Endothelial cell of umbilical vein (primary cell): Measurements from ENCODE around the gene MCF2L. TPM values are rescaled to one million over a fixed set of nuclear protein-coding genes. Genes with fewer than 3 reads are reported as not detected.

Experiments
- BruUV-seq: library from RNA; stranded (reverse); fragments of 400-500 nt; replicated peaks from 2 replicates; lab custom pipeline; 2021; lab: Mats Ljungman, UMichigan
- CTCF ChIA-PET: fragments of 300-600, 350-600 bp; sonication (Branson Sonifier 250); formaldehyde crosslinking; loops from one replicate; lab custom pipeline; 2021; ENCODE audit warnings: antibody characterized with exemption, inconsistent platforms; lab: Charles Lee
- POLR2A ChIA-PET: fragments of 300-600, 350-600 bp; sonication (Branson Sonifier 250); formaldehyde crosslinking; loops from one replicate; lab custom pipeline; 2021; ENCODE audit warnings: antibody characterized with exemption, inconsistent platforms; lab: Charles Lee
- DNase-seq: peaks from one replicate; pipeline ENCODE4 v3.0.0-alpha.2; 2011; ENCODE audit warnings: low read depth, low spot score
- FAIRE-seq: peaks from 2 replicates; lab custom pipeline; 2011; peaks lifted over from hg19 to GRCh38; lab: Jason Lieb, UNC
- H2AFZ ChIP-seq: 2 replicates; pipeline ENCODE4 v1.6.0; 2012; ENCODE audit warnings: low read depth, low read length, control low read depth, inconsistent platforms
- H3K27ac ChIP-seq: 2 replicates; pipeline ENCODE4 v1.5.1; 2011; ENCODE audit warnings: low read depth, mild to moderate bottlenecking, control low read depth, low read length, moderate library complexity; ENCODE audit not compliant: insufficient read depth
- H3K27me3 ChIP-seq, 2 experiments: 2 replicates each; pipeline versions ENCODE4 v1.6.0 to v1.6.1; 2011; ENCODE audit warnings: low read length in 2 of 2, mixed read lengths in 1 of 2; ENCODE audit not compliant: control insufficient read depth in 2 of 2, insufficient read depth in 2 of 2
- H3K36me3 ChIP-seq, 2 experiments: 2 replicates in 1 of 2; 3 replicates in 1 of 2; pipeline ENCODE4 v1.5.1; 2011; ENCODE audit warnings: low read length in 2 of 2, mild to moderate bottlenecking in 1 of 2, moderate library complexity in 1 of 2; ENCODE audit not compliant: control insufficient read depth in 2 of 2, insufficient read depth in 2 of 2; ENCODE audit errors: extremely low read depth in 1 of 2
- H3K4me1 ChIP-seq: 3 replicates; pipeline ENCODE4 v1.5.1; 2011; ENCODE audit warnings: mild to moderate bottlenecking, low read length; ENCODE audit not compliant: control insufficient read depth, insufficient read depth; ENCODE audit errors: extremely low read depth
- H3K4me2 ChIP-seq: 2 replicates; pipeline ENCODE4 v1.6.1; 2011; ENCODE audit warnings: low read length, control low read depth, mixed read lengths; ENCODE audit not compliant: insufficient read depth
- H3K4me3 ChIP-seq, 3 experiments: fragments of 200-600 bp in 1 of 3; sonication (generic), shearing (Covaris generic) in 1 of 3; replicated peaks in 1 of 3; 2 replicates each; pipeline ENCODE4 v1.5.1; 2011 to 2016; ENCODE audit warnings: control low read depth in 3 of 3, low read length in 3 of 3, mild to moderate bottlenecking in 2 of 3, inconsistent platforms in 1 of 3, low read depth in 1 of 3, moderate library complexity in 1 of 3; ENCODE audit not compliant: insufficient read depth in 1 of 3
- H3K79me2 ChIP-seq: 2 replicates; pipeline ENCODE4 v1.6.0; 2012; ENCODE audit warnings: low read length, inconsistent platforms; ENCODE audit not compliant: control insufficient read depth, insufficient read depth
- H3K9ac ChIP-seq: replicated peaks from 2 replicates; pipeline ENCODE3; 2011; ENCODE audit warnings: low read length, control low read depth; ENCODE audit not compliant: insufficient read depth; ENCODE audit errors: extremely low read depth
- H3K9me1 ChIP-seq: replicated peaks from 3 replicates; pipeline ENCODE4 v1.6.0; 2011; ENCODE audit warnings: mild to moderate bottlenecking, low read length; ENCODE audit not compliant: control insufficient read depth, insufficient read depth; ENCODE audit errors: extremely low read depth
- H3K9me3 ChIP-seq: replicated peaks from 2 replicates; pipeline ENCODE4 v1.5.1; 2012; ENCODE audit warnings: low read length, inconsistent platforms; ENCODE audit not compliant: control insufficient read depth, insufficient read depth
- H4K20me1 ChIP-seq: replicated peaks from 2 replicates; pipeline ENCODE3; 2011; ENCODE audit warnings: mild to moderate bottlenecking, low read length; ENCODE audit not compliant: control insufficient read depth, insufficient read depth; ENCODE audit errors: extremely low read depth
- CTCF ChIP-seq, 2 donors: IDR thresholded peaks; 1 replicate in 1 of 2; 2 replicates in 1 of 2; pipeline ENCODE4 v1.5.1; 2011; ENCODE audit warnings: low read length in 2 of 2, mild to moderate bottlenecking in 2 of 2, moderate library complexity in 2 of 2, control low read depth in 1 of 2, inconsistent platforms in 1 of 2, low read depth in 1 of 2; ENCODE audit not compliant: insufficient read depth in 1 of 2; ENCODE audit errors: extremely low read depth in 1 of 2
- FOS ChIP-seq: IDR thresholded peaks from 2 replicates; pipeline ENCODE4 v1.6.1; 2011; ENCODE audit warnings: mild to moderate bottlenecking, low read length, moderate library complexity, borderline replicate concordance; ENCODE audit not compliant: insufficient read depth
- GATA2 ChIP-seq: IDR thresholded peaks from 2 replicates; pipeline ENCODE4 v1.7.0; 2011; ENCODE audit warnings: low read depth, mild to moderate bottlenecking, moderate library complexity, mixed read lengths, low read length; ENCODE audit not compliant: insufficient read length, insufficient read depth
- MAX ChIP-seq: IDR thresholded peaks from 2 replicates; pipeline ENCODE4 v1.6.1; 2011; ENCODE audit not compliant: insufficient read depth, insufficient read length
- MYC ChIP-seq: IDR thresholded peaks from one replicate; pipeline ENCODE4 v1.6.1; 2011; ENCODE audit warnings: mild to moderate bottlenecking, low read depth, low read length
- POLR2A ChIP-seq: IDR thresholded peaks from 2 replicates; pipeline ENCODE4 v1.6.1; 2012; ENCODE audit warnings: low read depth, mild to moderate bottlenecking, control low read depth, low read length
- POLR2AphosphoS5 ChIP-seq: IDR thresholded peaks from 2 replicates; pipeline ENCODE4 v1.6.1; 2012; ENCODE audit warnings: low read depth, mild to moderate bottlenecking, control low read depth, low read length, moderate library complexity; ENCODE audit not compliant: insufficient read depth
- dilution Hi-C: fragments of 300-500 bp; cut with MboI; formaldehyde crosslinking; loops from one replicate; pipeline ENCODE4 v1.15.0; 2019; ENCODE audit warnings: low sequenced_read_pairs; ENCODE audit not compliant: extremely low pct_ligation_motif_present
- intact Hi-C: fragments of 100-400 bp; cut with micrococcal nuclease; formaldehyde crosslinking; loops from one replicate; pipeline ENCODE4 v1.10.0; 2022
- polyA plus RNA-seq, 4 experiments: library from polyadenylated mRNA; depleted of rRNA in 3 of 4; stranded (reverse) in 3 of 4; unstranded in 1 of 4; fragments of >200 nt; gene quantifications; 2 replicates each; pipeline versions ENCODE4 v1.2.1 to v1.2.3, GENCODE V29; 2011 to 2012; ENCODE audit warnings: missing spikeins in 1 of 4
- total RNA-seq: library from RNA; stranded (reverse); gene quantifications from 2 replicates; pipeline ENCODE4 v1.2.3, GENCODE V29; 2021

MCF2L gene
- total and polyA plus RNA-seq, 2 donors (not counting 3 experiments of a cell fraction or from before 2014, with no cell fraction given), result 0.33 to 0.58 TPM

GRCh38 chr13:113137691-113138298 is 168.8 kb downstream of the MCF2L start:
- BruUV-seq, result no TSS peak
- ChIA-PET CTCF (no interaction called here), POLR2A (no interaction called here)
- Histone ChIP-seq H3K4me1 (no peaks in the 10 kb centered on the region), H3K4me3 (no peak overlapping the region), H3K4me2 (no peak overlapping the region), H3K9me1 (no peaks in the 10 kb centered on the region), H3K9me3 (no peaks in the 10 kb centered on the region), H3K36me3 (no peaks in the 10 kb centered on the region), H3K27me3 (peaks cover 9 to 25% of the 10 kb centered on the region in 2 experiments), H3K27ac (no peak overlapping the region), H4K20me1 (no peaks in the 10 kb centered on the region), H3K9ac (no peak overlapping the region), H3K79me2 (no peaks in the 10 kb centered on the region), H2AFZ (no peak overlapping the region)
- FAIRE-seq, result no peak
- DNase-seq, result no peak
- intact Hi-C loops (no loop called here), dilution Hi-C loops (no loop called here)
- no peak for TF ChIP-seq POLR2A
- no peak for TF ChIP-seq MAX
- TF ChIP-seq POLR2AphosphoS5, result no peak
- TF ChIP-seq FOS, result no peak
- TF ChIP-seq GATA2, result no peak
- no peak for TF ChIP-seq CTCF (IDR thresholded peaks at IDR 0.05; ENCODE audit: extremely low read depth in 1 of 2, insufficient read depth in 1 of 2, low read depth in 1 of 2, low read length in 2 of 2)
- TF ChIP-seq MYC, result no peak
